Spleen (tissue), 11 donors: ENCODE measurements around the gene DHX9. TPM values are rescaled to one million over a fixed set of nuclear protein-coding genes. Genes with fewer than 3 reads are reported as not detected.
"Not testable (repeated sequence)": the region's sequence is repeated elsewhere in the genome, so short reads cannot be mapped to it uniquely, and the experiment has no call there.

Experiments
- DNase-seq: peaks from one replicate; pipeline ENCODE4 v3.0.0-alpha.2; 2020
- H3K27ac ChIP-seq, 8 donors: fragments of 200-600 bp; sonication (generic) in 7 of 8; 1 replicate in 4 of 8; 2 replicates in 4 of 8; pipeline versions ENCODE4 v1.5.0 to v1.8.0; 2016 to 2021; ENCODE audit warnings: inconsistent platforms in 4 of 8, mild to moderate bottlenecking in 4 of 8, moderate library complexity in 1 of 8
- H3K27me3 ChIP-seq, 7 donors: fragments of 200-600 bp; sonication (generic) in 6 of 7; replicated peaks in 1 of 7; 1 replicate in 4 of 7; 2 replicates in 3 of 7; pipeline versions ENCODE4 v1.5.0 to v1.8.0; 2016 to 2021; ENCODE audit warnings: inconsistent platforms in 3 of 7, mild to moderate bottlenecking in 1 of 7
- H3K36me3 ChIP-seq, 6 donors: fragments of 200-600 bp; sonication (generic) in 5 of 6; 1 replicate in 4 of 6; 2 replicates in 2 of 6; pipeline versions ENCODE4 v1.5.0 to v1.8.0; 2016 to 2021; ENCODE audit warnings: inconsistent platforms in 2 of 6
- H3K4me1 ChIP-seq, 6 donors: fragments of 200-600 bp; sonication (generic) in 5 of 6; 1 replicate in 3 of 6; 2 replicates in 3 of 6; pipeline versions ENCODE4 v1.5.0 to v1.8.0; 2016 to 2021; ENCODE audit warnings: inconsistent platforms in 3 of 6
- H3K4me3 ChIP-seq, 8 donors: fragments of 200-600 bp; sonication (generic) in 7 of 8; 1 replicate in 4 of 8; 2 replicates in 4 of 8; pipeline versions ENCODE4 v1.5.0 to v1.8.0; 2016 to 2021; ENCODE audit warnings: inconsistent platforms in 4 of 8, mild to moderate bottlenecking in 4 of 8, moderate library complexity in 2 of 8
- H3K9me3 ChIP-seq, 8 donors: fragments of 200-600 bp; sonication (generic) in 7 of 8; 1 replicate in 4 of 8; 2 replicates in 4 of 8; pipeline versions ENCODE4 v1.5.0 to v1.8.0; 2016 to 2021; ENCODE audit warnings: inconsistent platforms in 4 of 8
- POLR2A ChIP-seq, 3 donors: fragments of 450-650 bp; IDR thresholded peaks; one replicate each; pipeline ENCODE4 v1.5.1; 2017; ENCODE audit warnings: antibody characterized with exemption in 3 of 3, mild to moderate bottlenecking in 1 of 3
- POLR2AphosphoS5 ChIP-seq, 3 donors: sonication (generic); formaldehyde crosslinking; IDR thresholded peaks; one replicate each; pipeline ENCODE4 v1.5.1; 2017; ENCODE audit warnings: antibody characterized with exemption in 3 of 3
- WGBS, 5 donors: extraction: QIAGEN DNeasy Blood & Tissue Kit in 3 of 5; methylation state at CpG; one replicate each; pipeline versions ENCODE4 v1.1.5 to v1.1.7; 2013 to 2018; 5-methylcytosine and 5-hydroxymethylcytosine counted together
- intact Hi-C: fragments of 100-400 bp; cut with DNase I; formaldehyde crosslinking; loops from one replicate; pipeline ENCODE4 v1.15.0; 2023; ENCODE audit warnings: low total_unique reads
- polyA plus RNA-seq, 3 donors: library from polyadenylated mRNA; stranded (reverse); fragments of 200-250 nt; gene quantifications; one replicate each; pipeline ENCODE4 v1.2.1, GENCODE V29; 2013
- total RNA-seq, 7 donors: library from RNA; depleted of rRNA in 3 of 7; stranded (reverse); fragments of >200 nt in 3 of 7; fragmentation: NEBNext Ultra II Directional in 4 of 7; extraction: Animal tissue kit (Norgen Biotek cat#: 25700) in 4 of 7; gene quantifications; one replicate each; pipeline versions ENCODE4 v1.1.0 to v1.2.1, GENCODE V29; 2016 to 2021
- TF ChIP-seq, protein P1 (sequence below), 11 experiments: fragments of 200-600 bp in 7 of 11; fragments of 450-650 bp in 4 of 11; sonication (generic) in 4 of 11; IDR thresholded peaks in 8 of 11; conservative IDR thresholded peaks in 3 of 11; 1 replicate in 7 of 11; 2 replicates in 4 of 11; pipeline versions ENCODE4 v1.4.0 to v1.8.0; 2016 to 2021; ENCODE audit warnings: antibody characterized with exemption in 11 of 11, inconsistent platforms in 4 of 11, mild to moderate bottlenecking in 1 of 11
- donor health status: healthy with polysubstance abuse.
- donor health status: DM: no; HTN: no; CAD: no; lungs with moderate emphysema.
- donor health status: DM: no; HTN: no; CAD: no.
- donor health status: Bipolar disorder and iron deficiency.
- donor health status: healthy.
- donor health status: DM: no; HTN: no; CAD: no.
- donor health status: DM: yes; HTN: yes; CAD: no.

DHX9 gene
- total and polyA plus RNA-seq, 10 donors: 61.0 to 145 (median 110) TPM

DNA sequence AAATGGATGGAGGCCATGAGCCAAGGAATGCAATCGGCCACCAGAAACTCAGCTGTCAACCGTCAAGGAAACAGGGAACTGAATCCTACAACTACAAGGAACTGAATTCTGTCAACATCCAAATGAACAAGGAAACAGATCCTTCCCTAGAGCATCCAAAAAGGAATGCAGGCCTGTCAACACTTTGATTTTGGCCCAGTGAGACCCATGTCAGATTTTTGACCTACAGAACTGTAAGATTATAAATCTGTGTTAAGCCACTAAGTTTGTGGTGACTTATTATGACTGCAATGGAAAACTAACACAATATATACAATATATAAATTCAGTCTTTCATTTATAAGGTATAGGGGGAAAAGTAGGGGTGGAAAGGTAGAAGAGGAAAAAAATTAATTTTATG is 58.5 kb downstream of the DHX9 start:
- intact Hi-C loops: no loop called here
- TF ChIP-seq, protein P1, sequence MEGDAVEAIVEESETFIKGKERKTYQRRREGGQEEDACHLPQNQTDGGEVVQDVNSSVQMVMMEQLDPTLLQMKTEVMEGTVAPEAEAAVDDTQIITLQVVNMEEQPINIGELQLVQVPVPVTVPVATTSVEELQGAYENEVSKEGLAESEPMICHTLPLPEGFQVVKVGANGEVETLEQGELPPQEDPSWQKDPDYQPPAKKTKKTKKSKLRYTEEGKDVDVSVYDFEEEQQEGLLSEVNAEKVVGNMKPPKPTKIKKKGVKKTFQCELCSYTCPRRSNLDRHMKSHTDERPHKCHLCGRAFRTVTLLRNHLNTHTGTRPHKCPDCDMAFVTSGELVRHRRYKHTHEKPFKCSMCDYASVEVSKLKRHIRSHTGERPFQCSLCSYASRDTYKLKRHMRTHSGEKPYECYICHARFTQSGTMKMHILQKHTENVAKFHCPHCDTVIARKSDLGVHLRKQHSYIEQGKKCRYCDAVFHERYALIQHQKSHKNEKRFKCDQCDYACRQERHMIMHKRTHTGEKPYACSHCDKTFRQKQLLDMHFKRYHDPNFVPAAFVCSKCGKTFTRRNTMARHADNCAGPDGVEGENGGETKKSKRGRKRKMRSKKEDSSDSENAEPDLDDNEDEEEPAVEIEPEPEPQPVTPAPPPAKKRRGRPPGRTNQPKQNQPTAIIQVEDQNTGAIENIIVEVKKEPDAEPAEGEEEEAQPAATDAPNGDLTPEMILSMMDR (IDR thresholded peaks at IDR 0.05 in 8 of 11, conservative IDR thresholded peaks at IDR 0.05 in 3 of 11): no peak
- TF ChIP-seq POLR2AphosphoS5 (IDR thresholded peaks at IDR 0.05): no peak
- no peak for TF ChIP-seq POLR2A (IDR thresholded peaks at IDR 0.05)
- no peak overlapping the region for H3K27ac ChIP-seq

GRCh38 chr1:182901946-182902345 is 62.8 kb downstream of the DHX9 start:
- H3K27ac ChIP-seq, H3K4me3 ChIP-seq, H3K9me3 ChIP-seq, H3K4me1 ChIP-seq, intact Hi-C loops, H3K27me3 ChIP-seq, DNase-seq, H3K36me3 ChIP-seq: not testable (repeated sequence)
- 86 to 96% (median 89%) methylated on average over 5 of the region's 5 CpGs for WGBS, 5 donors

More for the DNA sequence above, 58.5 kb downstream of the DHX9 start:
- H3K27me3 ChIP-seq: no peaks in the 10 kb centered on the region
- no peaks in the 10 kb centered on the region for H3K36me3 ChIP-seq
- no peaks in the 10 kb centered on the region for H3K4me1 ChIP-seq
- WGBS, 5 donors: 68 to 96% (median 82%) methylated on average over 2 of the region's 2 CpGs
- H3K9me3 ChIP-seq: peaks cover 0 to 7% (median 0%) of the 10 kb centered on the region in 8 donors
- DNase-seq: no peak
- no peak overlapping the region for H3K4me3 ChIP-seq

DNA sequence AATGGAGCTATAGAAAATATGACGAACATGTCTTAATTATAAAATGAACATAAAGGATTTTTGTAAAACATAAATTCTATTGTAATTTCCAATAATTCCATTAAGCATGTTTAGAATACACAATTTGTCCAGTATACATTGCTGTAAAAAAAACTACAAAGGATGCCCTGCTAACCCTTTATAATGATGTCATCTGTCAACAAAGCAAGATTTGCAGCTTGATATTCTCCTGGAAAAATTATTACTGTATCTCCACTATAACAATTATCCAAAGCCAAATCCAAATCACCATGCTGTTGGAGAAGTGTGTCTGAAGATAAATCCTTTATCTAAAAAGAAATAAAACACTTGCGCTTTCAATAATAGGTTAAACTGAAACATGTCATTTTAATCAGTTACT is 66.2 kb downstream of the DHX9 start:
- intact Hi-C loops: no loop called here
- 91 to 98% (median 93%) methylated on average over 2 of the region's 2 CpGs for WGBS, 5 donors

DNA sequence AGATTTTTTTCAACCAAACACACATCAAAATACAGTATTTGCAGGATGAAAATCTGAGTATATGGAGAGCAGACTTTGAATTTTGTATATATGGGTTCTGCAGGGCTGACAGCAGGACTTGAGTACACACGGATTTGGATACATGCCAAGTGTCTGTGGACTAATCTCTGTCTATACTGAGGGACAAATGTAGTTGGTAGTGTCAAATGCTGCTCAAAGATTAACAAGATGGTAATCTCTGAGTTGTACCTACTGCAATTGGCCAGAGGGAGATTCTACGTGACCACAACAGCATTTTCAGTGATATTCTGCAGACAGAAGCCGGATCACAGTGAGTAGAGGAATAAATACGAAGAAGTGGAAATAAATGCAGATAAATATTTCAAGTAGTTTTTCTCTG is 70.4 kb downstream of the DHX9 start:
- no peaks in the 10 kb centered on the region for H3K36me3 ChIP-seq
- DNase-seq: no peak
- intact Hi-C loops: no loop called here
- H3K9me3 ChIP-seq: peaks cover 0 to 36% (median 4%) of the 10 kb centered on the region in 8 donors
- no peaks in the 10 kb centered on the region for H3K4me1 ChIP-seq
- H3K4me3 ChIP-seq: no peak overlapping the region
- H3K27me3 ChIP-seq: peaks cover 0 to 8% (median 0%) of the 10 kb centered on the region in 7 donors
- WGBS, 5 donors: 65 to 86% (median 73%) methylated on average over 4 of the region's 4 CpGs
- H3K27ac ChIP-seq: no peak overlapping the region
- TF ChIP-seq POLR2AphosphoS5 (IDR thresholded peaks at IDR 0.05) (no peak), POLR2A (IDR thresholded peaks at IDR 0.05) (no peak)
- TF ChIP-seq, protein P1 (IDR thresholded peaks at IDR 0.05 in 8 of 11, conservative IDR thresholded peaks at IDR 0.05 in 3 of 11): no peak

More for the DNA sequence above, 66.2 kb downstream of the DHX9 start:
- Histone ChIP-seq H3K4me1 (no peaks in the 10 kb centered on the region), H3K27ac (no peak overlapping the region), H3K27me3 (peaks cover 0 to 8% (median 0%) of the 10 kb centered on the region in 7 donors), H3K9me3 (no peaks in the 10 kb centered on the region), H3K36me3 (no peaks in the 10 kb centered on the region), H3K4me3 (no peak overlapping the region)
- TF ChIP-seq POLR2AphosphoS5 (IDR thresholded peaks at IDR 0.05): no peak
- no peak for TF ChIP-seq POLR2A (IDR thresholded peaks at IDR 0.05)
- TF ChIP-seq, protein P1 (IDR thresholded peaks at IDR 0.05 in 8 of 11, conservative IDR thresholded peaks at IDR 0.05 in 3 of 11): no peak
- no peak for DNase-seq

DNA sequence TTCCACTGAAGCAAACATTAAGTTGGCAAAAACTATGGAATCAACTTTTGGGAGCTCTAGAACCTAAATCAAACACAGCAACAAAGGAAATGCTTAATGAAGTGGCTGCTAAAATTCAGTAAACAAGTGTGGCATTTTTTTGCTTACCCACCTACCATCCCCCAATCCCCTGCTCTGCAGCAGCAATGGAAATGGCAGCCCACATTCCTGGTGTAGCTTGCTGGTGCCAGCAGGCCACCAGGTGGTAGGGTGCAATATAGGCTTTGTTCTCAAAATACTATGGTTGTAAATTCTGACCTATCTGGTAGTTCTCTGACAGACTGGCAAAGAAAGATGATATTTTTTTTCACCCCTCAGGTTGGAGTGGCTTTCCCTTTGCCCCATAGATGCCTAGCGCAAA is 71.0 kb downstream of the DHX9 start:
- Histone ChIP-seq H3K4me3 (no peak overlapping the region), H3K27ac (no peak overlapping the region), H3K36me3 (no peaks in the 10 kb centered on the region), H3K9me3 (peaks cover 0 to 36% (median 4%) of the 10 kb centered on the region in 8 donors), H3K27me3 (peaks cover 0 to 8% (median 0%) of the 10 kb centered on the region in 7 donors), H3K4me1 (no peaks in the 10 kb centered on the region)
- intact Hi-C loops: no loop called here
- DNase-seq: no peak
- TF ChIP-seq POLR2A (IDR thresholded peaks at IDR 0.05) (no peak), POLR2AphosphoS5 (IDR thresholded peaks at IDR 0.05) (no peak)
- TF ChIP-seq, protein P1 (IDR thresholded peaks at IDR 0.05 in 8 of 11, conservative IDR thresholded peaks at IDR 0.05 in 3 of 11): no peak
- WGBS, 5 donors: 96 to 100% (median 97%) methylated on average over 1 of the region's 1 CpG
